GM12892 (cell line): ENCODE data around the gene GALR2.

ENCODE experiments used
- POLR2A ChIP-seq: IDR thresholded peaks from 2 replicates; pipeline ENCODE4 v1.6.1; 2011; ENCODE audit warnings: low read depth, low read length, control low read depth
- POLR2AphosphoS5 ChIP-seq: IDR thresholded peaks from 2 replicates; pipeline ENCODE4 v1.6.1; 2011; ENCODE audit warnings: low read depth, low read length, control low read depth
- TAF1 ChIP-seq: IDR thresholded peaks from 2 replicates; pipeline ENCODE4 v1.6.1; 2011; ENCODE audit warnings: low read depth, mild to moderate bottlenecking, control low read depth, low read length, borderline replicate concordance

DNA sequence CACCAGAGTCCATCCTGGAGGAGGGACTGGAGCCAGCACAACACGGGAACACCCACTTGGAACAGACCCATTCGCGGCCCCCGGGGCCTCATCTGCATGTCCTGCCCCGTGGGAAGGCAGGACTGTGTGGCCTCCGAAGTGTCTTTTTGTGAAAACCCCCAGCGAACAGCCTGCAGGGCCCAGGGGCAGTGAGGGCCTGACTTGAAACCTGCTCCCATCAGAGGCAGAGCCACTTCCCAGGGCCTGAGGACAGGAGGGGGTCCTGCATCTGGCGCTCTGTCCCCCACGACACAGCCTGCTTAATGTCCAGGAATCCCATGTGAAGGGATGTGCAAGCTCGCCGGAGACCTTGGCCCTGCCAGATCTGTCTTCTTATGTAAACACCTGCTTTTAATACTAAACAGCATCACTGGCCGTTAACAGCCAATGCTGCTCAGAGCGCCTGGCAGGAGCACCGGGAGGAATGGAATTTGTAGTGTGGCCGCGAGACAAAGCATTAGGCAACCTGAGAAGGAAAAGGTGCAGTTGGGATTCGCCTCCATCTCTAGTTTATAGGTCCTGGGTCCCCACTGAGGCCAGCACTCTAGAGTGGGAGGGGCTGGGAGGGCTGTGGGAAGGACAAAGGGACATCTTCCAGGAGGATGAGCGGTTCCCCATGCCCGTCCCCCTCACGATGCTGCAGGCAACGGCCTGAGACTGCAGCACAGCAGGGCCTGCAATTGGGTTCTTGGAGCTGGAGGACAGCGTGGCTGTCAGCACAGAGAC lies 37.9 kb upstream of the GALR2 start:
- no peak for TF ChIP-seq POLR2A
- no peak for TF ChIP-seq POLR2AphosphoS5
- TF ChIP-seq TAF1: no peak
